ENCODE results near the gene NKX2-3.

The NKX2-3 gene

GRCh38 chr10:99507265-99507664 is 25.5 kb upstream of the NKX2-3 start:
- H3K4me3 ChIP-seq (ENCODE audit: low read depth, low read length), result no peak overlapping the region
- no peak for DNase-seq (ENCODE audit: low read depth)
- TF ChIP-seq, protein P1, sequence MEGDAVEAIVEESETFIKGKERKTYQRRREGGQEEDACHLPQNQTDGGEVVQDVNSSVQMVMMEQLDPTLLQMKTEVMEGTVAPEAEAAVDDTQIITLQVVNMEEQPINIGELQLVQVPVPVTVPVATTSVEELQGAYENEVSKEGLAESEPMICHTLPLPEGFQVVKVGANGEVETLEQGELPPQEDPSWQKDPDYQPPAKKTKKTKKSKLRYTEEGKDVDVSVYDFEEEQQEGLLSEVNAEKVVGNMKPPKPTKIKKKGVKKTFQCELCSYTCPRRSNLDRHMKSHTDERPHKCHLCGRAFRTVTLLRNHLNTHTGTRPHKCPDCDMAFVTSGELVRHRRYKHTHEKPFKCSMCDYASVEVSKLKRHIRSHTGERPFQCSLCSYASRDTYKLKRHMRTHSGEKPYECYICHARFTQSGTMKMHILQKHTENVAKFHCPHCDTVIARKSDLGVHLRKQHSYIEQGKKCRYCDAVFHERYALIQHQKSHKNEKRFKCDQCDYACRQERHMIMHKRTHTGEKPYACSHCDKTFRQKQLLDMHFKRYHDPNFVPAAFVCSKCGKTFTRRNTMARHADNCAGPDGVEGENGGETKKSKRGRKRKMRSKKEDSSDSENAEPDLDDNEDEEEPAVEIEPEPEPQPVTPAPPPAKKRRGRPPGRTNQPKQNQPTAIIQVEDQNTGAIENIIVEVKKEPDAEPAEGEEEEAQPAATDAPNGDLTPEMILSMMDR (IDR thresholded peaks at IDR 0.05; ENCODE audit: insufficient read depth, low read depth, low read length, missing control alignments), result no peak

GRCh38 chr10:99513061-99513460 is 19.7 kb upstream of the NKX2-3 start:
- DNase-seq (ENCODE audit: low read depth), result no peak
- TF ChIP-seq, protein P1 (IDR thresholded peaks at IDR 0.05; ENCODE audit: insufficient read depth, low read depth, low read length, missing control alignments), result no peak
- no peak overlapping the region for H3K4me3 ChIP-seq (ENCODE audit: low read depth, low read length)

GRCh38 chr10:99519690-99520039 is 13.1 kb upstream of the NKX2-3 start:
- TF ChIP-seq, protein P1 (IDR thresholded peaks at IDR 0.05; ENCODE audit: insufficient read depth, low read depth, low read length, missing control alignments), result no peak
- H3K4me3 ChIP-seq (ENCODE audit: low read depth, low read length), result no peak overlapping the region
- no peak for DNase-seq (ENCODE audit: low read depth)

- DNase-seq (ENCODE audit: low read depth), result no peak
- no peak overlapping the region for H3K4me3 ChIP-seq (ENCODE audit: low read depth, low read length)
- TF ChIP-seq, protein P1 (IDR thresholded peaks at IDR 0.05; ENCODE audit: insufficient read depth, low read depth, low read length, missing control alignments), result no peak
Observed at GRCh38 chr10:99520040-99520846, 12.5 kb upstream of the NKX2-3 start.

DNA sequence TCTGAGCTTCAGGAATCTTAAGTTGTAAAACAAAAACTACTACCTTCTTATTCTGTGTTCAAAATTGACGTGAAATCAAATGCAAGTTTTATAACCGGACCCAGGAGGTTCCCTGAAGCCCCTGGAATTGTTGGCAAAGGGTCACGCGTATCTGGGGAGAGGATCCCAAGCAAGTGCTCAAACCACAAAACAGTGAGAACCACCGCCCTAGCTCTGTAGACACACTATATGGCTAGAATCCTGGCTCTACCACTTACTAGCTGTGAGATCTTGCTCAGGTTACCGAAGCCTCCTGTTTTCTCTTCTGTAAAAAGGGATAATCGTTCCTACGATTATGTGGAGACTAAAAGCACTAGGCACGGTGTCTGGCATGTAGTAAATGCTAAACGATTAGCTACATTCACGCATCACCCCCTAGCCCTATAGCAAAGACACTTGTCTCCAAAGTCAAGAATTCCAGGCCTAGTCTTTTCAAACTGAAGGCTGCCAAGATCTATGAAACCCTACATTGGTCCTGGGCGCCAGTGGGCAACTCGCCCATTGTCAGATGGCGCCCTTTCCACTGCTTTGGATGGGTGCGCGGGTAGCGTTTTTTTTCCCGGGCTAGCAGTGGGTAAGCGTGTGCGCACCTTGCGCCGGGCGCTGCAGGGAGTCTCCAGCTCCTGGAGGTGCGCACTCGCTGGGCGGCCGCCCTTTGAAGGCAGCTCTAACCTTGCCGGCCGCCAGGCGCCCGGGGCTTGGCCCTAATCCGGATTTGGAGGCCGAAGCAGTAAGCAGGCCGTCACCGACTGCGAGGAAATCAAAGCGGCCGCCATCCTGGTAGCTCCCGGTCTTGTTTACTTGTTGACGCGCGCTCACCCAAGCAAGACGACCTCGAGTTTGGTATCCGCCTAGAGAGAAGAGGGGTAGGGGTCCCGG is 11.6 kb upstream of the NKX2-3 start:
- DNase-seq (ENCODE audit: low read depth), result no peak
- H3K4me3 ChIP-seq (ENCODE audit: low read depth, low read length), result no peak overlapping the region
- TF ChIP-seq, protein P1 (IDR thresholded peaks at IDR 0.05; ENCODE audit: insufficient read depth, low read depth, low read length, missing control alignments), result no peak

GRCh38 chr10:99521765-99522469 is 10.8 kb upstream of the NKX2-3 start:
- TF ChIP-seq, protein P1 (IDR thresholded peaks at IDR 0.05; ENCODE audit: insufficient read depth, low read depth, low read length, missing control alignments), result no peak
- no peak for DNase-seq (ENCODE audit: low read depth)
- H3K4me3 ChIP-seq (ENCODE audit: low read depth, low read length), result no peak overlapping the region

Data from GM12865 (cell line).